Mesendoderm (in vitro differentiated cells): Measurements from ENCODE around the gene RINL.

Experiments used
- DNase-seq: peaks from one replicate; pipeline ENCODE4 v3.0.0; 2013
- H2AK5ac ChIP-seq: 2 replicates; pipeline ENCODE4 v1.6.1; 2013; ENCODE audit warnings: low read length, inconsistent platforms
- H2BK120ac ChIP-seq: 2 replicates; pipeline ENCODE4 v1.6.1; 2013; ENCODE audit warnings: low read depth, mild to moderate bottlenecking, low read length, moderate library complexity, mixed read lengths
- H2BK15ac ChIP-seq: replicated peaks from 2 replicates; pipeline ENCODE4 v1.6.1; 2013; ENCODE audit warnings: low read depth, mild to moderate bottlenecking, moderate library complexity
- H2BK5ac ChIP-seq: 2 replicates; pipeline ENCODE4 v1.6.1; 2013; ENCODE audit warnings: low read length, inconsistent platforms
- H3K18ac ChIP-seq: 2 replicates; pipeline ENCODE4 v1.6.1; 2013; ENCODE audit warnings: mild to moderate bottlenecking, low read length, mixed read lengths
- H3K23ac ChIP-seq: one replicate; pipeline ENCODE4 v1.6.1; 2013; ENCODE audit warnings: low read length
- H3K27ac ChIP-seq: 2 replicates; pipeline ENCODE4 v1.5.1; 2013; ENCODE audit warnings: low read depth, mild to moderate bottlenecking, inconsistent platforms, low read length, moderate library complexity
- H3K27me3 ChIP-seq: 2 replicates; pipeline ENCODE4 v1.6.1; 2013; ENCODE audit warnings: low read length, control low read depth, mild to moderate bottlenecking, inconsistent platforms; ENCODE audit not compliant: insufficient read depth, poor library complexity
- H3K36me3 ChIP-seq: 2 replicates; pipeline ENCODE4 v1.6.1; 2013; ENCODE audit warnings: low read length, inconsistent platforms; ENCODE audit not compliant: control insufficient read depth, insufficient read depth
- H3K4ac ChIP-seq: one replicate; pipeline ENCODE4 v1.6.1; 2013; ENCODE audit warnings: low read depth, mild to moderate bottlenecking, low read length, moderate library complexity
- H3K4me1 ChIP-seq: 2 replicates; pipeline ENCODE4 v1.6.1; 2013; ENCODE audit warnings: low read depth, low read length, inconsistent platforms; ENCODE audit not compliant: control insufficient read depth
- H3K4me2 ChIP-seq: 2 replicates; pipeline ENCODE4 v1.6.1; 2013; ENCODE audit warnings: low read length
- H3K4me3 ChIP-seq: 2 replicates; pipeline ENCODE4 v1.5.1; 2013; ENCODE audit warnings: mild to moderate bottlenecking, low read length
- H3K56ac ChIP-seq: one replicate; pipeline ENCODE4 v1.6.1; 2013; ENCODE audit warnings: low read length
- H3K79me1 ChIP-seq: 2 replicates; pipeline ENCODE4 v1.6.1; 2013; ENCODE audit warnings: low read length, inconsistent platforms
- H3K79me2 ChIP-seq: 2 replicates; pipeline ENCODE4 v1.6.1; 2013; ENCODE audit warnings: mild to moderate bottlenecking, low read length; ENCODE audit not compliant: control insufficient read depth, insufficient read depth
- H3K9ac ChIP-seq: 2 replicates; pipeline ENCODE4 v1.6.1; 2013; ENCODE audit warnings: low read length, inconsistent platforms
- H4K5ac ChIP-seq: one replicate; pipeline ENCODE4 v1.6.1; 2013; ENCODE audit warnings: low read length
- H4K8ac ChIP-seq: one replicate; pipeline ENCODE4 v1.6.1; 2013; ENCODE audit warnings: low read depth, mild to moderate bottlenecking, control low read depth, low read length, moderate library complexity
- whole genome bisulfite sequencing: extraction: QIAGEN DNeasy Blood & Tissue Kit; methylation state at CpG from one replicate; pipeline ENCODE4 v1.1.7; 2013; ENCODE audit warnings: low lambda C conversion rate, missing lambda C conversion rate; ENCODE audit not compliant: insufficient coverage; ENCODE audit errors: extremely low coverage; 5-methylcytosine and 5-hydroxymethylcytosine counted together

The RINL gene

DNA sequence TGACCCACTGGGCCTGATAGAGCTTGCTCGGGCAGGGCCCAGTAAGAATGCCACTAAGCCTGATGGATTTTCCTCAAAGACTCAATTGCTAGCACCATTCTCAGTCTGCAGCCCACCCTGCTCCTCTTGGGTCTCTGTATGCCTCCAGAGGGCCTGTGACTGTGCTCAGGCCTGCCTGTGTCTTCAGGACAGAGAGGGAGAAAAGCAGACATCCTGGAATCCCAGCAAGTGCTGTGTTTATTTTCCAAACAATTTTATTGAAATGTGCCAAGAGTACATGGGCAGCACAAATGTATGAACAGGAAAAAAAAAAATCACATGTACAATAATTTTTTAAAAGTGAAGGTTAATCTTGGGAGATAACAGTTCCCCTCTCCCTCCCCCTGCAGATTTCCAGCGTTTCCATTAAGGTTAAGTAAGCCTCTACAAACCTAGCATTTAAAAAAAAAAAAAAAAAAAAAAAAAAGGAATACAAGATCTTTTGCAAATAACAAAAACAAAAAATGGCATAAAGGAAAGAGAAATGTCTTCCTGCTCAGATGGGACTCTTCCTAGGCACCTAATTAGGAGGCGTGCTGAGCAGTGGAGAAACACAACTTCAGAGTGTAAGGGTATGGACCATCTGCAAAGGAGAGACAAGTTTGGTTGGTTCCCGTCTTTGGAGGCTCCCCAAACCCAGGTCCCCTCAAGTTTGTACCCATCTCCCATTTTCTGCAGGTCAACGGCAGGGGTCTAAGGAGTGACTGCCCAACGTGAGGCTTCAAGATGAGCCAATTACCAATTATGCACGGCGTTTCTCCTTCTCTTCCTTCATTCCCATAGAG is 41.7 kb downstream of the RINL start:
- H3K4me1 ChIP-seq = no peaks in the 10 kb centered on the region
- WGBS = no CpG with 5 or more reads among the region's 8 CpGs
- no peak overlapping the region for H3K27ac ChIP-seq
- no peak overlapping the region for H3K4ac ChIP-seq
- H3K27me3 ChIP-seq = no peaks in the 10 kb centered on the region
- H3K18ac ChIP-seq = no peak overlapping the region
- H3K56ac ChIP-seq = no peak overlapping the region
- H3K23ac ChIP-seq = no peak overlapping the region
- H2BK15ac ChIP-seq = no peak overlapping the region
- peaks cover 37% of the 10 kb centered on the region for H3K36me3 ChIP-seq
- H2AK5ac ChIP-seq = no peak overlapping the region
- H2BK5ac ChIP-seq = no peak overlapping the region
- no peak overlapping the region for H3K4me2 ChIP-seq
- no peak overlapping the region for H3K9ac ChIP-seq
- no peak overlapping the region for H4K5ac ChIP-seq
- H4K8ac ChIP-seq = no peak overlapping the region
- peaks cover 9% of the 10 kb centered on the region for H3K79me1 ChIP-seq
- H2BK120ac ChIP-seq = no peak overlapping the region
- no peak for DNase-seq
- peaks cover 3% of the 10 kb centered on the region for H3K79me2 ChIP-seq
- H3K4me3 ChIP-seq = no peak overlapping the region

DNA sequence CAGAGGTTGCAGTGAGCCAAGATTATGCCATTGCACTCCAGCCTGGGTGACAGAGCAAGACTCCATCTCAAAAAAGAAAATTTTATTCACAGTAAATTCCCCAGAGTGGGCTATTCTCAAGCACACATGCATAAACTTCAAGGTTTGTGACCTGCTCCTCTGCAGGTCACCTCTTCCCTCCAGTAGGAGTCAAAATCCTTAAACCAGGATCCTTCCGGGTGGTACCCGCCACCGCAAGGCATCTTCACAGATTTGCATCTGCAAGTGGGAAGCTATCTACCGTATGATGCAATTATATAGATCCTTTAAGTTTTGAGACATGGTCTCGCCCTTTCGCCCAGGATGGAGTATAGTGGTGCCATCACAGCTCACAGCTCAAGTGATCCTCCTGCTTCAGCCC is 43.5 kb downstream of the RINL start:
- WGBS = no CpG with 5 or more reads among the region's 6 CpGs
- Histone ChIP-seq H3K4me3 (no peak overlapping the region), H2BK15ac (no peak overlapping the region), H3K56ac (no peak overlapping the region), H3K27ac (no peak overlapping the region), H4K8ac (no peak overlapping the region), H3K79me1 (peaks cover 4% of the 10 kb centered on the region), H3K4me1 (no peaks in the 10 kb centered on the region), H4K5ac (no peak overlapping the region), H2BK5ac (no peak overlapping the region), H3K18ac (no peak overlapping the region), H3K9ac (no peak overlapping the region), H3K36me3 (peaks cover 29% of the 10 kb centered on the region), H3K27me3 (no peaks in the 10 kb centered on the region), H2BK120ac (no peak overlapping the region), H3K4me2 (no peak overlapping the region), H3K79me2 (no peaks in the 10 kb centered on the region), H3K4ac (no peak overlapping the region), H3K23ac (no peak overlapping the region), H2AK5ac (no peak overlapping the region)
- DNase-seq = no peak

DNA sequence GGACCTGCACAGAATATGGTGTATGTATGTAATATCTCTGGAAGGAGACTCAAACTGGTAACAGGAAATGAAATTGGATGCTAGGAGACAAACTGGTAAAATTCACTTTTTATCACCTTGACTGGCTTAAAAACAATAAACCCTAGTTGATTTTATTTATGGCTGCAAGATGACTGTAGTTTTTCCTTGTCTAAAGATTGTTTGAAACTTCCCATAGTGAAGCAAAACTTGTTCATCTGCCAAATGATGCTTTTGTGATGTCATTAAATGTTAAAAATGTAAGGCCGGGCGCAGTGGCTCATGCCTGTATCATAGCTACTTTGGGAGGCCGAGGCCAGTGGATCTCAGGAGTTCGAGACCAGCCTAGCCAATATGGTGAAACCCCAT is 44.0 kb downstream of the RINL start:
- Histone ChIP-seq H3K27me3 (no peaks in the 10 kb centered on the region), H2BK5ac (no peak overlapping the region), H3K23ac (no peak overlapping the region), H2AK5ac (no peak overlapping the region), H3K4ac (no peak overlapping the region), H3K79me2 (no peaks in the 10 kb centered on the region), H3K4me3 (no peak overlapping the region), H2BK120ac (no peak overlapping the region), H3K36me3 (peaks cover 24% of the 10 kb centered on the region), H4K5ac (no peak overlapping the region), H3K4me2 (no peak overlapping the region), H3K9ac (no peak overlapping the region), H2BK15ac (no peak overlapping the region), H3K79me1 (peaks cover 4% of the 10 kb centered on the region), H4K8ac (no peak overlapping the region), H3K4me1 (no peaks in the 10 kb centered on the region), H3K18ac (no peak overlapping the region), H3K27ac (no peak overlapping the region), H3K56ac (no peak overlapping the region)
- no peak for DNase-seq
- no CpG with 5 or more reads among the region's 4 CpGs for WGBS

DNA sequence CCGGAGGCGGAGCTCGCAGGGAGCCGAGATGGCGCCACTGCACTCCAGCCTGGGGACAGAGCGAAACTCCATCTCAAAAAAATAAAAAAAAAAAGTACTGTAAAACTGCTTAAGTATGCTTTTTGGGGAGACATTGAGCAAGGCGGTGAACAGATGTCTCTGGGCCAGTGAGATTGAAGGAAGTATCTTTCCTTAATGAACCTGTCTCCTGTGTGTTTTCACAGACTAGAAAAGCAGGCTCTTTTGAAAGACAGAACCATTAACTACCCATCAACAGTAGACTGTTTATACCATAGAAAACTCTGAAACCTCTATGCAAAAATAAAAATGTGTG is 45.0 kb downstream of the RINL start:
- Histone ChIP-seq H2BK120ac (no peak overlapping the region), H2BK5ac (no peak overlapping the region), H3K27ac (no peak overlapping the region), H3K56ac (no peak overlapping the region), H3K4me1 (no peaks in the 10 kb centered on the region), H3K9ac (no peak overlapping the region), H2BK15ac (no peak overlapping the region), H3K23ac (no peak overlapping the region), H3K36me3 (peaks cover 16% of the 10 kb centered on the region), H4K5ac (no peak overlapping the region), H3K27me3 (no peaks in the 10 kb centered on the region), H3K18ac (no peak overlapping the region), H3K4ac (no peak overlapping the region), H3K4me3 (no peak overlapping the region), H3K79me2 (no peaks in the 10 kb centered on the region), H3K4me2 (no peak overlapping the region), H3K79me1 (peaks cover 2% of the 10 kb centered on the region), H2AK5ac (no peak overlapping the region), H4K8ac (no peak overlapping the region)
- WGBS = no CpG with 5 or more reads among the region's 7 CpGs
- no peak for DNase-seq

DNA sequence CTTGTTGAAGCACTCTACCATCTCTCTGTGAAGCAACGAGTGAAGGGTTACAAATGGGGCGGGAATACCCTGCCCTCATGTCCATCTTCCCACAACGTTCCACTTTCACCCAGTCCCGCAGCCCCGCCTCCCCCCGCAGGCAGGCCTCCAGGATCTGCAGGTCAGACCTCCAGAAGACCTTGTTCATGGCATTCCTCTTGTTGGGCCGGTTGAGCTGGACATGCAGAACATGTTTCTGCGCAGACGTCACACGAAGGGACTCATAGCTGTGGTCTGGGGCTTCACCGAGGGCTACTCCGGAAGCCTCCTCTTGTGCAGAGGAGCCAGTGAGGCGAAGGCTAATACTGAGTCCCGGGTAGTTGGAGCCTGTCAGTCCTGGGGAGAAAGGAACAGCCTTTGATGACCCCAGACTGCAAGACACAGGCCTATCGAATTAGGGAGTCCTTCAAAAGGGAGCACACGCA is 46.9 kb downstream of the RINL start:
- peak; percentile 74 for DNase-seq
- no peaks in the 10 kb centered on the region for H3K27me3 ChIP-seq
- no peaks in the 10 kb centered on the region for H3K79me2 ChIP-seq
- peaks cover 2% of the 10 kb centered on the region for H3K79me1 ChIP-seq
- H4K5ac ChIP-seq = no peak overlapping the region
- peaks cover 2% of the 10 kb centered on the region for H3K36me3 ChIP-seq
- peak overlapping the region; percentile 87 for H3K56ac ChIP-seq
- H2AK5ac ChIP-seq = no peak overlapping the region
- H3K18ac ChIP-seq = no peak overlapping the region
- H4K8ac ChIP-seq = no peak overlapping the region
- no CpG with 5 or more reads among the region's 16 CpGs for WGBS
- H3K4ac ChIP-seq = no peak overlapping the region
- no peak overlapping the region for H3K23ac ChIP-seq
- H2BK15ac ChIP-seq = no peak overlapping the region
- peak overlapping the region; percentile 28 for H3K4me3 ChIP-seq
- no peak overlapping the region for H2BK5ac ChIP-seq
- H2BK120ac ChIP-seq = no peak overlapping the region
- H3K4me2 ChIP-seq = peak overlapping the region; percentile 75
- peak overlapping the region; percentile 59 for H3K9ac ChIP-seq
- no peak overlapping the region for H3K27ac ChIP-seq
- H3K4me1 ChIP-seq = no peaks in the 10 kb centered on the region
